ENCODE measurements around the gene UBA6.

The UBA6 gene

DNA sequence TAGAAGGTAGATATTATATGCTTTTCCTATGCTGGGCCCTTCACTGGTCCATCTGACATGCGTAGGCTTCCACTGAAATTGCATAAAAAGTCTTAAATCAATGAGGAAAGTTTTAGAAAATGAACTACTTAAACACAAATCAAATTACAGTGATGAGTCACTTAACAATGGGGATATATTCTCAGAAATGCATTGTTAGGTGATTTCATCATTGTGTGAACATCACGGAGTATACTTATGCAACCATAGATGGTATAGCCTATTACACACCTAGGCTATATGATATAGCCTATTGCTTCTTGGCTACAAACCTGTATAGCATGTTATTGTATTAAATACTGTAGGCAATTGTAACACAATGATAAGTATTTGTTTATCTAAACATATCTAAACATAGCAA is 132.1 kb downstream of the UBA6 start:
- no peak for TF ChIP-seq CTCF (conservative IDR thresholded peaks at IDR 0.05; ENCODE audit: low read length)
- no peak for TF ChIP-seq EZH2phosphoT487 (IDR thresholded peaks at IDR 0.05; ENCODE audit: borderline replicate concordance)
- no peaks in the 10 kb centered on the region for H3K79me2 ChIP-seq (ENCODE audit: insufficient read depth, low read length)

DNA sequence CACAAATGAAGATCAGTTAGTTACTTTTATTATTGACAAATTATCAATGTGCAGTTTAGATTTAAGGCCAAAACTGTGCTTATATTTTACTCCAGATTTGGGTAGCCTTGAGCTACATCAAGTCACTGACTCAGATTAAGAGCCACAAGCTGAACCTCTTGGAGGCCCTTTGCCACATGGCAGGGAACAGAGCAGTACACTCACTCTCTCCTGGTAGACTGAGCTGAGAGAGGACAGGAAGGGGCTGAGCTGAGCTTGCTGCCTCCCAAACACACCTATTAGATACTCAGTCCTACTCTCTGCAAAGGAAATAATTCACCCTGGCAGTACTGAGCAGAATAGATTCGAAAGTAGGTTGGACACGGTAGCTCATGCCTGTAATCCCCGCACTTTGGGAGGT is 134.6 kb downstream of the UBA6 start:
- Histone ChIP-seq H3K9ac (ENCODE audit: low read depth, low read length, poor library complexity, severe bottlenecking) (no peak overlapping the region), H3K4me2 (ENCODE audit: low read depth, low read length, poor library complexity, severe bottlenecking) (no peak overlapping the region), H3K9me3 (ENCODE audit: insufficient read depth, low read depth, low read length) (no peaks in the 10 kb centered on the region), H3K4me1 (ENCODE audit: insufficient read depth, low read length, poor library complexity, severe bottlenecking) (peaks cover 31% of the 10 kb centered on the region), H2AFZ (ENCODE audit: low read length) (peak overlapping the region; percentile 11; the same call in 1 of the 2 replicates), H3K9me2 (replicated peaks; ENCODE audit: low read depth, low read length) (no peaks in the 10 kb centered on the region), H3K27me3 (ENCODE audit: insufficient read depth, low read length, poor library complexity, severe bottlenecking) (no peaks in the 10 kb centered on the region), H3F3A (ENCODE audit: low read depth) (no peaks in the 10 kb centered on the region), H4K20me1 (ENCODE audit: insufficient read depth, low read length, poor library complexity, severe bottlenecking) (no peaks in the 10 kb centered on the region), H3K4me3 (ENCODE audit: low read length, poor library complexity, severe bottlenecking) (no peak overlapping the region), H3K36me3 (ENCODE audit: insufficient read depth, low read length) (no peaks in the 10 kb centered on the region), H3K79me2 (ENCODE audit: insufficient read depth, low read length) (no peaks in the 10 kb centered on the region)
- TF ChIP-seq EZH2phosphoT487 (IDR thresholded peaks at IDR 0.05; ENCODE audit: borderline replicate concordance) (no peak), CTCF (conservative IDR thresholded peaks at IDR 0.05; ENCODE audit: low read length) (no peak)

More for the DNA sequence above, 132.1 kb downstream of the UBA6 start:
- no peak overlapping the region for H2AFZ ChIP-seq (ENCODE audit: low read length)
- no peak overlapping the region for H3K9ac ChIP-seq (ENCODE audit: low read depth, low read length, poor library complexity, severe bottlenecking)
- H4K20me1 ChIP-seq (ENCODE audit: insufficient read depth, low read length, poor library complexity, severe bottlenecking), result no peaks in the 10 kb centered on the region
- H3K4me1 ChIP-seq (ENCODE audit: insufficient read depth, low read length, poor library complexity, severe bottlenecking), result peaks cover 49% of the 10 kb centered on the region
- no peaks in the 10 kb centered on the region for H3K9me2 ChIP-seq (replicated peaks; ENCODE audit: low read depth, low read length)
- no peaks in the 10 kb centered on the region for H3K36me3 ChIP-seq (ENCODE audit: insufficient read depth, low read length)
- H3K4me3 ChIP-seq (ENCODE audit: low read length, poor library complexity, severe bottlenecking), result no peak overlapping the region
- H3K27me3 ChIP-seq (ENCODE audit: insufficient read depth, low read length, poor library complexity, severe bottlenecking), result no peaks in the 10 kb centered on the region
- no peaks in the 10 kb centered on the region for H3F3A ChIP-seq (ENCODE audit: low read depth)
- no peaks in the 10 kb centered on the region for H3K9me3 ChIP-seq (ENCODE audit: insufficient read depth, low read depth, low read length)
- no peak overlapping the region for H3K4me2 ChIP-seq (ENCODE audit: low read depth, low read length, poor library complexity, severe bottlenecking)

GRCh38 chr4:67565284-67565683 is 135.7 kb downstream of the UBA6 start:
- H3K9me2 ChIP-seq (replicated peaks; ENCODE audit: low read depth, low read length), result no peaks in the 10 kb centered on the region
- H3K36me3 ChIP-seq (ENCODE audit: insufficient read depth, low read length), result no peaks in the 10 kb centered on the region
- no peaks in the 10 kb centered on the region for H3F3A ChIP-seq (ENCODE audit: low read depth)
- no peak overlapping the region for H3K4me2 ChIP-seq (ENCODE audit: low read depth, low read length, poor library complexity, severe bottlenecking)
- no peaks in the 10 kb centered on the region for H3K9me3 ChIP-seq (ENCODE audit: insufficient read depth, low read depth, low read length)
- peaks cover 37% of the 10 kb centered on the region for H3K4me1 ChIP-seq (ENCODE audit: insufficient read depth, low read length, poor library complexity, severe bottlenecking)
- no peaks in the 10 kb centered on the region for H4K20me1 ChIP-seq (ENCODE audit: insufficient read depth, low read length, poor library complexity, severe bottlenecking)
- H3K9ac ChIP-seq (ENCODE audit: low read depth, low read length, poor library complexity, severe bottlenecking), result no peak overlapping the region
- H3K27me3 ChIP-seq (ENCODE audit: insufficient read depth, low read length, poor library complexity, severe bottlenecking), result no peaks in the 10 kb centered on the region
- H3K4me3 ChIP-seq (ENCODE audit: low read length, poor library complexity, severe bottlenecking), result no peak overlapping the region
- H3K79me2 ChIP-seq (ENCODE audit: insufficient read depth, low read length), result no peaks in the 10 kb centered on the region
- H2AFZ ChIP-seq (ENCODE audit: low read length), result no peak overlapping the region
- no peak for TF ChIP-seq CTCF (conservative IDR thresholded peaks at IDR 0.05; ENCODE audit: low read length)
- no peak for TF ChIP-seq EZH2phosphoT487 (IDR thresholded peaks at IDR 0.05; ENCODE audit: borderline replicate concordance)
